GM23248 (cell line): ENCODE results near the gene TXN2. TPM values are rescaled to one million over a fixed set of nuclear protein-coding genes. Genes with fewer than 3 reads are reported as not detected.

Experiments
- DNase-seq: peaks from one replicate; pipeline ENCODE4 v3.0.0-alpha.2; 2015
- H2AFZ ChIP-seq: fragments of 200-600 bp; sonication (generic); 2 replicates; pipeline ENCODE4 v1.6.1; 2016; ENCODE audit warnings: antibody characterized with exemption
- H3F3A ChIP-seq: fragments of 200-600 bp; sonication (generic); 2 replicates; pipeline ENCODE4 v1.6.1; 2016; ENCODE audit warnings: mild to moderate bottlenecking, antibody characterized with exemption, mixed run types; ENCODE audit not compliant: insufficient read depth
- H3K27ac ChIP-seq: fragments of 200-600 bp; sonication (generic); 2 replicates; pipeline ENCODE4 v1.5.1; 2016; ENCODE audit warnings: mild to moderate bottlenecking
- H3K27me3 ChIP-seq: fragments of 200-600 bp; sonication (generic); replicated peaks from 2 replicates; pipeline ENCODE4 v1.6.1; 2016; ENCODE audit warnings: mild to moderate bottlenecking; ENCODE audit not compliant: insufficient read depth
- H3K36me3 ChIP-seq: fragments of 200-600 bp; sonication (generic); 2 replicates; pipeline ENCODE4 v1.6.1; 2016; ENCODE audit warnings: low read depth, mild to moderate bottlenecking
- H3K4me1 ChIP-seq: fragments of 200-600 bp; sonication (generic); 2 replicates; pipeline ENCODE4 v1.6.1; 2016; ENCODE audit warnings: mild to moderate bottlenecking; ENCODE audit not compliant: insufficient read depth
- H3K4me2 ChIP-seq: fragments of 200-600 bp; sonication (generic); one replicate; pipeline ENCODE4 v1.6.1; 2016; ENCODE audit warnings: mild to moderate bottlenecking; ENCODE audit not compliant: unreplicated experiment
- H3K4me3 ChIP-seq: fragments of 200-600 bp; sonication (generic); 2 replicates; pipeline ENCODE4 v1.5.1; 2016; ENCODE audit warnings: mild to moderate bottlenecking
- H3K79me2 ChIP-seq: fragments of 200-600 bp; sonication (generic); 2 replicates; pipeline ENCODE4 v1.6.1; 2016; ENCODE audit warnings: mild to moderate bottlenecking; ENCODE audit not compliant: insufficient read depth
- H3K9ac ChIP-seq: fragments of 200-600 bp; sonication (generic); 2 replicates; pipeline ENCODE4 v1.6.1; 2016; ENCODE audit warnings: mild to moderate bottlenecking
- H3K9me2 ChIP-seq: fragments of 200-600 bp; sonication (generic); 2 replicates; pipeline ENCODE4 v1.6.1; 2016; ENCODE audit warnings: mixed run types, mild to moderate bottlenecking, moderate library complexity; ENCODE audit not compliant: insufficient read depth
- H3K9me3 ChIP-seq: fragments of 200-600 bp; sonication (generic); one replicate; pipeline ENCODE4 v1.6.1; 2017; ENCODE audit warnings: low read depth
- H4K20me1 ChIP-seq: fragments of 200-600 bp; sonication (generic); 2 replicates; pipeline ENCODE4 v1.6.0; 2016; ENCODE audit not compliant: insufficient read depth
- EZH2 ChIP-seq: fragments of 200-600 bp; sonication (generic); IDR thresholded peaks from 2 replicates; pipeline ENCODE4 v1.6.1; 2018; ENCODE audit warnings: antibody characterized with exemption, mild to moderate bottlenecking; ENCODE audit not compliant: insufficient read depth, poor library complexity, severe bottlenecking
- EZH2phosphoT487 ChIP-seq: fragments of 200-600 bp; sonication (generic); IDR thresholded peaks from 2 replicates; pipeline ENCODE4 v1.6.1; 2018; ENCODE audit warnings: antibody characterized with exemption, moderate library complexity, mild to moderate bottlenecking, low read depth; ENCODE audit not compliant: insufficient read depth
- WGBS, 2 experiments: methylation state at CpG; one replicate each; pipeline ENCODE4 v1.1.6; 2015 to 2017; ENCODE audit warnings: low lambda C conversion rate in 2 of 2, low coverage in 1 of 2; ENCODE audit errors: missing lambda C conversion rate in 2 of 2; 5-methylcytosine and 5-hydroxymethylcytosine counted together
- in situ Hi-C: fragments of 300-500 bp; cut with MboI; formaldehyde crosslinking; loops from 2 replicates; pipeline ENCODE4 v1.15.0; 2020
- polyA plus RNA-seq: library from polyadenylated mRNA; unstranded; fragments of >200 nt; fragmentation: Nextera tagmentation; extraction: Ambion mirVana; gene quantifications from 2 replicates; pipeline ENCODE4 v1.2.1, GENCODE V29; 2016
- total RNA-seq: library from RNA; depleted of rRNA; stranded (reverse); fragments of >200 nt; shearing (Covaris generic); gene quantifications from 2 replicates; pipeline ENCODE4 v1.2.3, GENCODE V29; 2014

Gene TXN2
- total and polyA plus RNA-seq, 2 experiments from 2014 or later, result 24.0 to 104 TPM

GRCh38 chr22:36512333-36512732 is 30.9 kb upstream of the TXN2 start:
- Histone ChIP-seq H3K27me3 (no peaks in the 10 kb centered on the region), H3K9me3 (no peaks in the 10 kb centered on the region), H3K4me2 (no peak overlapping the region), H3K4me3 (no peak overlapping the region), H3K9me2 (no peaks in the 10 kb centered on the region), H3K4me1 (no peaks in the 10 kb centered on the region), H3K9ac (no peak overlapping the region), H4K20me1 (no peaks in the 10 kb centered on the region), H3K36me3 (peaks cover 61% of the 10 kb centered on the region), H3K79me2 (no peaks in the 10 kb centered on the region), H3K27ac (no peak overlapping the region), H3F3A (peaks cover 81% of the 10 kb centered on the region), H2AFZ (no peak overlapping the region)
- WGBS, 2 experiments, result 88 to 94% methylated on average over 8 of the region's 8 CpGs
- DNase-seq, result no peak
- in situ Hi-C loops, result no loop called here
- TF ChIP-seq EZH2, result no peak
- TF ChIP-seq EZH2phosphoT487, result no peak

GRCh38 chr22:36510966-36511881 is 29.8 kb upstream of the TXN2 start:
- Histone ChIP-seq H3K27ac (no peak overlapping the region), H3K9ac (no peak overlapping the region), H3K4me2 (no peak overlapping the region), H3K9me3 (no peaks in the 10 kb centered on the region), H3K9me2 (no peaks in the 10 kb centered on the region), H3K4me1 (no peaks in the 10 kb centered on the region), H3K79me2 (no peaks in the 10 kb centered on the region), H3K27me3 (no peaks in the 10 kb centered on the region), H4K20me1 (no peaks in the 10 kb centered on the region), H3K4me3 (no peak overlapping the region), H3K36me3 (peaks cover 50% of the 10 kb centered on the region), H2AFZ (no peak overlapping the region), H3F3A (peaks cover 77% of the 10 kb centered on the region)
- in situ Hi-C loops, result no loop called here
- 78 to 79% methylated on average over 17 of the region's 17 CpGs for WGBS, 2 experiments
- TF ChIP-seq EZH2phosphoT487, result no peak
- TF ChIP-seq EZH2, result no peak
- peak; percentile 68 for DNase-seq

GRCh38 chr22:36510384-36510783 is 28.9 kb upstream of the TXN2 start:
- no peaks in the 10 kb centered on the region for H3K9me3 ChIP-seq
- H3K27me3 ChIP-seq, result no peaks in the 10 kb centered on the region
- no peak for TF ChIP-seq EZH2phosphoT487
- TF ChIP-seq EZH2, result no peak
- H3K79me2 ChIP-seq, result no peaks in the 10 kb centered on the region
- no peak overlapping the region for H3K9ac ChIP-seq
- no peaks in the 10 kb centered on the region for H3K9me2 ChIP-seq
- H4K20me1 ChIP-seq, result no peaks in the 10 kb centered on the region
- peaks cover 77% of the 10 kb centered on the region for H3F3A ChIP-seq
- H2AFZ ChIP-seq, result no peak overlapping the region
- in situ Hi-C loops, result no loop called here
- no peak for DNase-seq
- 53 to 56% methylated on average over 2 to 3 of the region's 3 CpGs for WGBS, 2 experiments
- no peak overlapping the region for H3K27ac ChIP-seq
- H3K36me3 ChIP-seq, result peaks cover 45% of the 10 kb centered on the region
- H3K4me3 ChIP-seq, result no peak overlapping the region
- no peaks in the 10 kb centered on the region for H3K4me1 ChIP-seq
- H3K4me2 ChIP-seq, result no peak overlapping the region

GRCh38 chr22:36507518-36508010 is 26.1 kb upstream of the TXN2 start:
- in situ Hi-C loops, result no loop called here

More at GRCh38 chr22:36507518-36508010, 26.1 kb upstream of the TXN2 start:
- Histone ChIP-seq H2AFZ (peak overlapping the region; percentile 84), H3K4me3 (peak overlapping the region; percentile 73), H3K27me3 (no peaks in the 10 kb centered on the region), H3K9me3 (no peaks in the 10 kb centered on the region), H3K9ac (peak overlapping the region; percentile 74), H3K4me2 (peak overlapping the region; percentile 71), H4K20me1 (no peaks in the 10 kb centered on the region), H3K9me2 (no peaks in the 10 kb centered on the region), H3F3A (peaks cover 50% of the 10 kb centered on the region), H3K27ac (peak overlapping the region; percentile 30), H3K4me1 (no peaks in the 10 kb centered on the region), H3K79me2 (no peaks in the 10 kb centered on the region), H3K36me3 (peaks cover 20% of the 10 kb centered on the region)
- TF ChIP-seq EZH2phosphoT487 (no peak), EZH2 (no peak)
- WGBS, 2 experiments, result 89 to 92% methylated on average over 6 of the region's 6 CpGs
- no peak for DNase-seq
